ENCODE results near the gene CHEK2.
"Not testable (repeated sequence)": the region's sequence is repeated elsewhere in the genome, so short reads cannot be mapped to it uniquely, and the experiment has no call there.

The CHEK2 gene

DNA sequence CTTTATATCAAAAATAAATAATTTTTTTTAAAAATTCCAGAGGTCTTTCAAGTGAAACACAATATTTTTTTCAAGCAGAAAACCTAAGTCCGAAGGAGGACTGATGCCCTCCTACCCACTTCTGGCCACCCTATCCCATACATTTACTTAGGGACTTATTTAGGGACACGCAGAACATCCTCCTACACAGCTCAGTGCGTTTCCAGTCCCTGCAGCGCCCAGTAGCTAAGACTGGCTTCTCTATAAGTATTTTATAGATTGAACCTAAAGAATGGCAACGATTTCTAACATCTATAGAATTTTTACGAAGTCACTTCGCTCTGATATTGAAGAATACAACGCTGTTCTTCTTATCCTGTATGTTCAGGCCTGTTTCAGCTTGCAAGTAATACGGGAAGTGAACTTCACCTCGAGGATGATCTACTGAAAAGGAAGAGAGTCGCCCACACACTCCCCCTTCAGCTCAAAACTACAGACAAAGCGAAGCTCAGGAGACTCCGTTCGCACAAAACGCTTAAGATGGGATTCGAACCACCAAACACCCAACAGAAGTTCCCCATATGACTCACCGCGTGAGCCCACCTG is 328 bp downstream of the CHEK2 start:
- no peak for DNase-seq

DNA sequence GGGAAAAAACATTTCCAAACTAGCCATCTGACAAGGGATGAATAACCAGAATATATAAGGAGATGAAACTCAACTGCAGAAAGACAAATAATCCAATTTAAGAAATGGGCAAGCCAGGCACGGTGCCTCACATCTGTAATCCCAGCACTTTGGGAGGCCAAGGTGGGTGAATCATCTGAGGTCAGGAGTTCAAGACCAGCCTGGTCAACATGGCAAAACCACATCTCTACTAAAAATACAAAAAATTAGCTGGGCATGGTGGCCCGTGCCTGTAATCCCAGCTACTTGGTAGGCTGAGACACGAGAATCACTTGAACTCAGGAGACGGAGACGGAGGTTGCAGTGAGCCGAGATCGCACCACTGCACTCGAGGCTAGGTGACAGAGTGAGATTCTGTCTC is 2.7 kb downstream of the CHEK2 start:
- not testable (repeated sequence) for DNase-seq

DNA sequence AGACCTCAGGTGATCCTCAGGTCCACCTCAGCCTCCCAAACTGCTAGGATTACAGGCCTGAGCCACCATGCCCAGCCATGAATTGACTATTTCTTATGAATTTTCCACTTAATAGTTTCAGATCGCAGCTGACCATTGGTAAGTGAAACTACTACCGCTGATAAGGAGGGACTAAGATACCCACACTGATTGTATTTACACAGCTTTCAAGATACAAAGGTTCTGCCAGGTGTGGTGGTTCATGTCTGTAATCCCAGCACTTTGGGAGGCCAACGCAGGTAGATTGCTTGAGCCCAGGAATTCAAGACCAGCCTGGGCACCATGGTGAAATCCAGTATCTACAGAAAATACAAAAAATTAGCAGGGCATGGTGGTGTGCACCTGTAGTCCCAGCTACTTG is 3.9 kb downstream of the CHEK2 start:
- DNase-seq = no peak

DNA sequence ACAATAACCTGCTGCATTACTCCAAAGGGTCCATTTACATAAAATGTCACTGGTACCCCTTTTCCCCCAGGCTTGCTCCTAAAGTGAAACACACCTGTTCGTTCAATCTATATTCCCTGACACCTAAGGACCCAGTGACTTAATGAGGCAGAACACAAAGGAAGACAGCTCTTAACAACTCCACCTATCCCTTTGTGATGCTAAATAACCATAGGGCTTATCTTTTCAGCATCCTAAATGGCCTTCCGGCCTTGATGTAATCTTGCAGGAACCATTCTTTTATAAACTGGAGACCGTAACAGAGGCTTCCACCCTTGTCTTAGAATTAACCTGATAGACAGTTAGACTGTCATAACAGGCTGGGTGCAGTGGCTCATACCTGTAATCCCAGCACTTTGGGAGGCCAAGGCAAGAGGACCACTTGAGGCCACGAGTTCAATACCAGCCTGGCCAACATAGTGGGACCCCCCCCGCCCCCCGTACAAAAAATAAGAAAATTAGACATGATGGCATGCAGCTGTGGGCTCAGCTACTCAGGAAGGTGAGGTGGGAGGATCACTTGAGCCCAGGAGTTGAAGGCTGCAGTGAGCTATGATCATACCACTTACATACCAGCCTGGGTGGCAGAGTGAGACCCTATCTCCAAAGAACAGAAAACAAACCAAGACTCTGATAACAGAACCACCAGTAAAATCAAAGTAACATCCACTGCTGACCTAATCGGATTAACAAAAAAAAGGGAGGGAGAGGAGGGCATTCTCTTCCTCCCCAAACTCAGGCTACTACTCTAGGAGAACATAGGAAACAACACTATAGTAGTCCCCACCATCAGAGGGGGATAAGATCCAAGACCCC is 5.1 kb downstream of the CHEK2 start:
- DNase-seq = no peak

DNA sequence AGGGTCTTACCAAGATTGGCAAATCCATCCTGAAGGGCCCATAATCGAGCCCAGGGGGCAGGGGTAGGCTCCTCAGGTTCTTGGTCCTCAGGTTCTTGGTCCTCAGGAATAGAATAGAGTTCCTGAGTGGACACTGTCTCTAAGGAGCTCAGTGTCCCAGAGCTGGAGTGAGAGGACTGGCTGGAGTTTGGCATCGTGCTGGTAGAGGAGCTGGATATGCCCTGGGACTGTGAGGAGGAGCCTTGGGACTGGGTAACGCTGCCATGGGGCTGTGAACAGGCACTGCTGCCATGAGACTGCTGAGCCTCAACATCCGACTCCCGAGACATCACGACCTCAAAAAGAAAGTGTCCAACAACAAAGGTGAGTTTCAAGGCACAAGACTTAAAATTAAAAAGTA is 7.2 kb downstream of the CHEK2 start:
- DNase-seq = no peak

DNA sequence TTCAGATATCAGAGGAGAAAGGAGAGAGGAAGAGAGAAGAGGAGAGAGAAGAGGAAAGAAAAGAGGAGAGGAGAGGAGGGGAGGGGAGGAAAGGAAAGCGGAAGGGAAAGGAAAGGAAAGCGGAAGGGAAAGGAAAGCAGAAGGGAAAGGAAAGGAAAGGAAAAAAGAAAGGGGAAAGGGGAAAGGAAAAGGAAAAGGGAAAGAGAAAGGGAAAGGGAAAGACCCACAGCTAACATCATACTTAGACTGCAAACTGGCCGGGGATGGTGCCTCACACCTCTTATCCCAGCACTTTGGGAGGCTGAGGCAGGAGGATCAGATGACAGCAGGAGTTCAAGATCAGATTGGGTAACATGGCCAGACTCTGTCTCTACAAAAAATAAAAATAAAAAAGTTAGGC is 11.4 kb downstream of the CHEK2 start:
- no peak for DNase-seq

DNA sequence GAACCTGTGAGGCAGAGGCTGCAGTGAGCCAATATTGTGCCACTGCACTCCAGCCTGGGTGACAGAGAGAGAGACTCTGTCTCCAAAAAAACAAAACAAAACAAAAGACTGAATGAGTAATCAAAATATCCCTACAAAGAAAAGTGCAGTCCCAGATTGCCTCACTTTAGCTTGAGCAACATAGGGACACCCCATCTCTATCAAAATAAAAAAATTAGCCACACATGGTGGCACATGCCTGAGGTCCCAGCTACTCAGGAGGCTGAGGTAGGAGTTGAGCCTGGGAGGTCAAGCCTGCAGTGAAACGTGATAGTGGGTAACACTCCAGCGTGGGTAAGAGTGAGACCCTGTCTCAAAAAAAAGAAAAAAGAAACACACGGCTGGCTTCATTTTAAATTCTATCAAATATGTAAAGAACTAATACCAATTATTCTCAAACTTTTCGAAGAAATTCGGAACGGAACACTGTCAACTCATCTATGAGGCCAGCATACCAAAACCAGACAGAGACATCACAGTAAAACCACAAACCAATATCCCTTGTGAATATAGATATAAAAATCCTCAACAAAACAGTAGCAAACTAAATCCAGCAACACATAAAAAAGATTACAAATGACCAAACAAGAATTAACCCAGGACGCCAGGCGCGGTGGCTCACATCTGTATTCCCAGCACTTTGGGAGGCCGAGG is 12.9 kb downstream of the CHEK2 start:
- no peak for DNase-seq

DNA sequence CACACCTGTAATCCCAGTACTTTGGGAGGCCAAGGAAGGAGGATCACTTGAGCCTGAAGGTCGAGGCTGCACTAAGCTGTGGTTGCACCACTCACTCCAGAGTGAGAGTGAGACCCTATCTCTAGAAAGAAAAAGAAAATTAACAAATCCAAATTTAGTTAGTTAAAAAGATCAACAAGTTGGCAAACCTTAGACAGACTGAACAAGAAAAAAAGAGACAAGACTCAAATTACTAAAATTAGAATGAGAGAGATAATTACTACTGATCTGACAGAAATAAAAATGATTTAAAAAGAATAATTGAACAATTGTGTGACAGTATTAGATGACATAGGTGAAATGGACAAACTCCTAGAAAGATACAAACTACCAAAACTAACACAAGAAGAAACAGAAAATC is 13.6 kb downstream of the CHEK2 start:
- DNase-seq = no peak

DNA sequence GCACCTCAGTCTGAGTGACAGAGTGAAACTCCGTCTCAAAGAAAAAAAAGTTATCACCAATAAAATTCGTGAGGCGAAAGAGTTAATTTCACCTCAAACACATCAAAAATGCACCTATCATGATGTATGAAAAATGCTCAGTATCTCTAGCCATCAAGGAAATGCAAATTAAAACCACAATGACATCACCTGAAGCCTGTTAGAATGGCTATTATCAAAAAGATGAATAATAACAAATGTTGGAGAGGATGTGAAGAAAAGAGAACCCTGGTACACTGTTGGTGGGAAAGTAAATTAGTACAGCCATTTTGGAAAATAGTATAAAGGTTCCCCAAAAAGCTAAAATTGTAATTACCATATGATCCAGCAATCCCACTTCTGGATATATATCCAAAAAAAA is 23.6 kb downstream of the CHEK2 start:
- no peak for DNase-seq

DNA sequence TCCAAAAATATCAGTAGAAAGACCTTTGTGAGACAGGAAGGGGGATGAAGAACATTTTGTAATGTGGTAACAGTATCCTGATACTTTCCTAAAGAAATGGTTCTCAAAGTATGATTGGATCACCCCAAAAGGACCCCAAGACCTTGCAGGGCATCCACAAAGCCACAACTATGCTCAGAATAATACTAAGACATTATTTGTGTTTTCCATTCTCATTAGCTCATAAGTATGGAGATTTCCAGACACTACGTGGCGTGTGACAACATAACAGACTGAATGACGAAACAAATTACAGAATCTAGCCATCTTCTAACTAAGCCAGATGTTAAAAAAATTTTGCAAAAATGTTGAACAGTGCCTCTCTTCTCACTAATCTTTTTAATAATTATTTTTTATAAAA is 24.9 kb downstream of the CHEK2 start:
- DNase-seq = no peak

DNA sequence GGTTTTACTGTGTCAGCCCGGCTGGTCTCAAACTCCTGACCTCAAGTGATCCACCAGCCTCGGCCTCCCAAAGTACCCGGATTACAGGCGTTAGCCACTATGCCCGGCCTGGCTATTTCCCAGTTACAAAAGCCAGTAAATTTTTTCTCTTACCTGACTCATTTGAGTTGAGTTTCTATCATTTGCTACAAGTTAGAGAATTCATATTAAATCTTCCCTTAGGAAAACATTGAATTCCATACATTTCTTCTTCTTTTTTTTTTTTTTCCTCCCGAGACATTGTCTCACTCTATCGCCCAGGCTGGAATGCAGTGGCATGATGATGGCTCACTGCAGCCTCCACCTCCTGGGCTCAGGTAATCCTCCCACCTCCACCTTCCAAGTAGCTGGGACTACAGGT is 26.0 kb downstream of the CHEK2 start:
- DNase-seq = no peak

DNA sequence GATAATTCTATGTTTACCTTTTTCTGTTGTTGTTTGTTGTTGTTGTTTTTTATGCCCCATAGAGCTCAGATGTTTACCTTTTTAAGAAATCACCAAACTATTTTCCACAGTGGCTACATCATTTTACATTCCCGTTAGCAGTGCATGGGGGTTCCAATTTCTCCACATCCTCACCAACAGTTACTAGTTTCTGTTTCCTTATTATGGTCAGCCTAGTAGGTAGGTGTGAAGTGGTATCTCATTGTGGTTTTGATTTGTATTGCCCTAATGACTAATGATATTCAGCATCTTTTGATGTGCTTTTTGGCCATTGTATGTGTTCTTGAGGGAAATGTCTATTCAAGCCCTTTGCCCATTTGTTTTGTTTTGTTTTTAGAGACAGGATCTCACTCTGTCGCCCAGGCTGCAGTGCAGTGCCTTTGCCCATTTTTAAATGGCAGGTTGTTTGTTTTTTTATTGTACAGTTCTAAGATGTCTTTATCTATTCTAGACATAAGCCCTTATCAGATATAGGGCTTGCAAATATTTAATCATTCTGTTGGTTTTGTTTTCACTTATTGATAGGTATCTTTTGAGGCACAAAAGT is 27.5 kb downstream of the CHEK2 start:
- DNase-seq = no peak

DNA sequence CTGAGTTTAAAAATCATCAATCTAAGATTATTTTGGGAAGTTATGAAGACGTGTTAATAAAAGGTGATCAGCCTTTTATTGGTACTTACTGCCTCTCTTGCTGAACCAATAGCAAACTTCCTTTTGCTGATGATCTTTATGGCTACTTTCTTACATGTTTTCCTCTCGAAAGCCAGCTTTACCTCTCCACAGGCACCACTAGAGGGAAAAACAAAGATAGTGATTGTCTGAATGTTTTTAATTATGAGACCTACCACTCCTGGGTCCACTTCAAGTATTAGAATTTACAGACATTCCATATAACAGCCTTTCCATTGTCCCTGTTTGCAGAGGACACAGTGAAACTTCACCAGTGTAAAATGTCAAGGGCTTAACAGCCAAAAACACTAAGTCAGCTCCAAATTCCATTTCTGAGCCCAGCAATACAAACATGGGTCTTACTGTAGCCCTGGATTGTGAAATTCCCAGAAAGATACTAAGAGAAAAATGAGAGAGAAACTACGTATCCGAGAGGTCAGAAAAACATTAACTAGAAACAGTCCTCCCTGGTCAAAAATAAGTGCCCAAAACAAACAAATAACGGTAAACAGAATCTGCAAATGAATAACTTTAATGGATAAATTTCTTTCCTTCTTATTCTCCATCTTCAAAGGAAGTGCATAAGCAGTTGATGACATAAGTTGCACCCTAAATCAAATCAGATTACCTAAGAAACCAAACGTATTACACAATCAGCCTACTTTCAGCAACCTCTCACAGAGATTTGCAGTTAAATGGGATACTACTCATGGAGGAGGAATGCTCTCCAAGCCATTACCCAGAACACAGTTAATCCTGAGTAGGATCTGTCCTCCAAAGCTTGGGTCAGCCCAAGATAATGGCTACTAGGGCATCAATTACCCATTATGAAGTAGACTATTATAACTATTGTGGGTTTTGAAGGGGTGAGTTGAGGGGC is 29.5 kb downstream of the CHEK2 start:
- DNase-seq = no peak

DNA sequence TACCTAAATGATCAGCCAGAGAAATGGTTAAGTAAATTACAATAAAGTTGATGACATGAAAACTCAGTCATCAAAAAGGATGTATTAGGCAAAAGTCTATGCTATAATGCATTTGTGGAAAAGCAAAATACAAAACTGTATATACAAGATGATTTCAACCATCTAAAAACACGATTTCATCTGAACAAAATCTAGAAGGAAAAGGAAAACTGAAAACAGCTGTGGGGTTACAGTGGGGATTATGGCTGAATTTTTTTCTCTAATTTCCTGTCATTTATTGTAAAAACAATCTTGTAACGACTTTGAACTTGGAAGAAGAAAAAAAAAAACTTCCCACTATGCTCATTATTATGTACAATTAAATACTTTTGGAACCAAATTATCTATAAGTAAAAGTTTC is 30.3 kb downstream of the CHEK2 start:
- DNase-seq = no peak

DNA sequence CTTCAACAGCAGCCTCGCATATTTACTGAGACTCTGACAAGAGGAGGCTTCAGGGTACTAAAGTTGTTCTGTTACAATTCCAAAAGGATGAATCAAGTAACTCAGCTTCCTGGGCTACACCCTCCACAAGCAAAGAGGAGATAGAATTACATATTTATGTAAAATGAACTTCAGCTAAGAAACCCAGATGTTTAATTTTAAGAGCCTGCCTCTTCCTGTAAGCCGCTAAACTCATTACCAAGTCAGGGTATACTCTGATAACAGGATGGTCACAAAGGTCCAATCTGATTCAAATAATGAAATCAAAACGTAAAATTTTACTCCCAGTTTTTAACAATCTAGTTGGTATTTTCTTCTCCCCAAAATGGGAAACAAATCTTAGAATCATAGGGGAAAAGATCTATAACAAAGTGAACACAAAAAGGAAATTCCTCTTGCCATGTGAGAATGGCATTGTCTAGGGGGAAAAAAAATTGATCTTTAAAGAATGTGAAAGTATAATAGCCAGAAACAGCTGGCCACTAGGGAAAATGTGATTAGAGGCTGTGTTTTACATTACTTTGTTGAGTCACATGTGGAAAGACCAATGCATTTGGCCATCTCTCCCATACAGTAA is 30.9 kb downstream of the CHEK2 start:
- DNase-seq = no peak

DNA sequence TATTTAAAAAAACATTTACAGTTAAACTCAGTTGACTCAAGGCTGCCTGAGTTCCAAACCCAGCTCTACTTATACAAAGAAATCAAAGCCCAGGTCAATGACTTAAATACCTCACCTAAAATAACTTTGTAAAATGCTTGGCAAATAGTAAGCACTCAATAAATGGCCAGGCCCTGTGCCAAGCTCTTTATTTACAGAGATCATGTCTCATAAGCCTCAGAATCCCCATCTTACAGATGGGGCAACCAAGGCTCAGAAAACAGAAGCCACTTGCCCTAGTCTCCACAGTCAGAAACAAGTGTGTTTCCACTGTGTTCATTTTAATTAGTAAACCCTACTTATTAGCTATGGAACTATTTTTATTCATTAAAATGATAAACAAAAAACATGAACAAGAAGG is 31.5 kb downstream of the CHEK2 start:
- DNase-seq = no peak

DNA sequence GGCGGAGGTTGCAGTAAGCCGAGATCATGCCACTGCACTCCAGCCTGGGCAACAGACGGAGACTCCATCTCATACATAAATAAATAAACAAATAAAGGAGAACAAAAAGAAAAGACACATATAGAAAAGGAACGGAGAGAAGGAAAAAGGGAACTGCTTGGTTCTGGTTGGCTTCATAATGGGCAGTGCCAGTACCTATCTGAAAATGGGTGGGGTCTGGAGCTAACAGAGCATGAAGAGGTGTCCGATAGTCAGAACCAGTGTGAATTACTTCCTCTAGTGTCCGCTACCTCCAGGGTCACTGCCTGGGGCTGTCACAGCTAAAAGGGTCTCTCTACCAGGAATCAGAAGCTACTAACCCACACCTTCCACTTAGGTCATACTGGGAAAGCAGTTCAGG is 34.8 kb downstream of the CHEK2 start:
- no peak for DNase-seq

DNA sequence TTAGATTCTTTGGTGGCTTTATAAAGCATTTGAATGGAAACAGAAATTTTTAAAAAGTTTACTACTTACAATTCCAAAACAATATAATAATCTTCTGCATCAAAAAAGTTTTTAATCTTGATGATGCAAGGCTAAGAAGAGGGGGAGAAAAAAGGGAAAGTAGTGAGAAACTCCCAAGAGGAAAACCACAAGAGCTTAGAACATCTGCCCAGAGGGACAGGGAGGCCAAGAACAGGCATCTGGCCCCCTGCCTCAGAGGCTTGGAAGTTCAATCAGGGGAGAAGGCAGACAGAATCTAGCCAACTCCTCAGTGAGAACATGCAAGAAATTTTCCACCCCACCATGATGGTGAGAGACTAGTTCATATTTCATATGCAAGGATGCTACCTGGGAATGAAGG is 38.2 kb downstream of the CHEK2 start:
- DNase-seq = no peak

DNA sequence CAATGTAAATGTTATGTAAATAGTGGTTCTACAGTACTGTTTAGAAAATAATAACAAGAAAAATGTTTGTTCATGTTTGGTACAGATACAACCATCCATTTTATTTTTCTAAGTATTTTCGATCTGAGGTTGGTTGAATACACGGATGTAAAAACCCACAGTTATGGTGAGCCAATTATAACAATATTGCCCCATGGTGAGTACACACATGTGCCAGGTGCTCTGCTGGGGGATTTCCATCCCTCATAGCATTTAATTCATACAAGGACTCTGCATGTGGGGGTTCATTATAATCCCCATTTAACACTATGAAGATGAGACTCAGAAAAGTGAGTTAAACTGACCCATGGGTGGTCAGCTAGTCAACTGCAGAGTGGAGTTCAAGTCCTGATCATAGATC is 38.7 kb downstream of the CHEK2 start:
- no peak for DNase-seq

DNA sequence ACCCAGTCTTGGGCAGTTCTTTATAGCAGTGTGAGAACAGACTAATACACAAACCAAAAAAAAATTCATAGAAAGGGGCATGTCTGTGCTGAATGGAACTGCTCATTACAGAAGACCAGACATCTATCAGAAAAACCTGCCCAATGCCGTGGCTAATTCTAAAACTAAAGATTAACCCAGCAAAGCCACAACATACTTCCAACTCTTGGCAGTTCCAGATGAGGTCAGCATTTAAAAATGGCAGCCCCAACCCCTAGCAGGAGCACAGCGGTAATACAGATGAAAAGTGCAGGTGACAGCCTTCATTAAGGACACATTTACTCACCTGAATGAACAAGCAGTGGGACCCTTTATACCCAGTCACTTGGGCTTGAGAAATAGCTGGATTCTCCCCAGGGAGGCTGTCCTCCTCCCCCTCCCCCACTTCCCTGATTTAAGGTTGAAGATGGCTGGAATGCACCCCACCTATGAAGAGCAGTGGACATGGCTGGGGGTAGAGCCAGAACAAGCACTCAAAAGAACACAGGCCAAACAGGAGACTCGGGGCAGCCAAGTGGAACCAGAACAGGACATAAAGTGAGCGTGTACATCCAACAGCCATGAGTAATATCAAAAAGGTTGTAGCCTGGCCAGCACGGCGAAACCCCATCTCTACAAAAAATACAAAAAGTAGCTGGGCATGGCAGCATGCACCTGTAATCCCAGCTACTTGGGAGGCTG is 48.4 kb downstream of the CHEK2 start:
- not testable (repeated sequence) for DNase-seq

DNA sequence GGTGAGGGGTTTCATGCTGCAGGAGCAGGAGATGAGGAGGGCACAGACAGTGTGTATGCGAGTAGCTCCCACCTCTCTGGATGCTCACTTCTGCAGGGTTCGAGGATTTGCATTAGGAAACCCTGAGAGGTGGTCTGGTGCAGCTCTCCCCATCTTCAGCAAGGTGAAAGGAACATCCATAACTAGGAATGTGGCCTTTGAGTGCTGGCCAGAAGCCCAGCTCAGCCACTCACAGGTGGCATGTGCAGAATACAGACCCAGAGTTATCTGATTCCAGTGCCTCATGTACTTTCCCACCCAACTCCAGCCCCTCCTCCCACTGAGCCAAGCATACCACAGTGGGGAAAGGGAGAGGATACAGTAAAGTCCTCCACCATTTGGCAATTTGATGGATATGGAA is 51.8 kb downstream of the CHEK2 start:
- not testable (repeated sequence) for DNase-seq

All from SHP77 (cell line).